ENCODE data around the gene CLCNKA. TPM values are rescaled to one million over a fixed set of nuclear protein-coding genes. Genes with fewer than 3 reads are reported as not detected.
"Not testable (repeated sequence)": the region's sequence is repeated elsewhere in the genome, so short reads cannot be mapped to it uniquely, and the experiment has no call there.

CLCNKA gene
- total RNA-seq, 1 donor, result not detected

DNA sequence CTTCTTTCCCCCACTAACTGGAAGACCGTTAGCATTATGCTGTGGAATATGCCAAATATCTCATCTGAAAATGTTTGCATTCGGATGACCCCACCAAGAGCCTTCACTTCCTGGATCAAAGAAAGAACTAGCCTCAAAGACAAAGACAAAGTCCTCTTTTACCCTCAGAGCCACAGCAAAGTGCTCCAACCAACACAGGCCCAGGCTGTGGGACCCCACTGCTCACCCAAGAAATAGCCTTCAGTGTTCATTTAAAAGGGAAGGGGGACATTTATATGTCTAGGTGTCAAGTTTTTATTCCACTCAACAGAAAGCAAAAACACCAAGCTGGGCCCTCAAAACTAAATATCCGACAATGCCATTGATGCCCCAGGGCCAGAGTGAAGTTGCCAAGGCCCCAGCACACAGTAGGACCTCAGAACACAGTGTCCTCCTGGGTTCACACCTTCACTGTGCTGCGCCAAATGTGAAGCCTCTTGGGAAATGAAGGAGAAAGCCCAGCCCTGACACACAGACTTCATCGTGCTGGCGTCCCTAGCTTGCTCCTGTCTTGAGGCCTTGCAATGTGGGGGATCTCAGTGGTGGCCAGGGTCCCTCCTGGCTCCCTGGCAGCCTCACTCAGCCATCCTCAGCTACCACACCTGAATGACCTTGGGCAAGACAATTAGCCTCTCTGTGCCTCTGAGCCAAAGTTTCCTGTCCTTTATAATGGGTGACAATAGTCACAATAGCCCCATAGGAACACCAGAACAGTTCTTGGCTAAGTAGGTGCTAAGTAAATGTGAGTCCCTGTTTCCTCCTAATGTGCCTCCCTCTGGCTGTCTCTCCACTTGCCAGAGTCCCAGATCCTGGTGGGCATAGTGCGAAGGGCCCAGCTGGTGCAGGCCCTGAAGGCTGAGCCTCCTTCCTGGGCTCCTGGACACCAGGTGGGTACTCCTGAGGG, 33.0 kb downstream of the CLCNKA start:
- Histone ChIP-seq H3K9me3 (ENCODE audit: low read depth, low read length) (no peaks in the 10 kb centered on the region), H3K27me3 (ENCODE audit: insufficient read depth, low read length) (no peaks in the 10 kb centered on the region), H3K4me1 (ENCODE audit: insufficient read depth, low read length) (peaks cover 3% of the 10 kb centered on the region), H3K4me3 (ENCODE audit: low read length) (no peak overlapping the region)

DNA sequence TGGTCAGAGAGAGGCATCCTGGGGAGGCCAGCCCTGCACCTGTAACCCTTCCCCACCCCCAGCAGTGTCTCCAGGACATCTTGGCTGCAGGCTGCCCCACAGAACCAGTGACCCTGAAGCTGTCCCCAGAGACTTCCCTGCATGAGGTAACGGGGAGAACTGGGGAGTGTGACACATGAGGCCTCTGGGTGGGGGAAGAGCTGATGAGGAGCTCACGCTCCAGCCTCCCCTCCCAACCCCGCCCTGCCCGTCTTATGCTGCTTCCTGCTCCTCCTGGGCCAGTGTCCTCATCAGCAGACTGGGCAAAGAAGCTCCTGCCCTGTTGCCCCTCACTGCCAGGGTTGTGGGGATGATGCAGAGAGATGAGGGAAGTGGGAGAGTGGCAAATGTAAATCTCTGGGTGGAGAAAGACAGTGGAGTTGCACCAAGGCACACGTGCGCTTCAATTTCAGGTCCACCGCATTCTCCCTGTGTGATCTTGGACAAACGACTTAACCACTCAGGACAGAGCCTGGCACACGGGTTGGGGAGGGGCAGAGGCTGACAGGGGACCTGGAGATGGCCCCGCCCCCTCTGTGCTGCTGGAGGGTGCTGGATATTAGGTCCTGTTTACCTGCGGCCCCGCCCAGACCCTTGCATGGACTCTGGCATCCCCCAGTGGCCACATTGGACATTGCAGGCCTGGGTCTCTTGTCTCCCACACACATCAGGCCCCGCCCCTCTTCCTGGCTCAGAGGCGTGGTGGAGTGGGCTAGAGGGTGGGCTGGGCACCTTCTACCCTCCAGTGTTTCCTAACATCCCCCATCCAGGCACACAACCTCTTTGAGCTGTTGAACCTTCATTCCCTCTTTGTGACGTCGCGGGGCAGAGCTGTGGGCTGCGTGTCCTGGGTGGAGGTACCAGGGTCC, 34.0 kb downstream of the CLCNKA start:
- H3K4me1 ChIP-seq (ENCODE audit: insufficient read depth, low read length), result peaks cover 3% of the 10 kb centered on the region
- no peaks in the 10 kb centered on the region for H3K9me3 ChIP-seq (ENCODE audit: low read depth, low read length)
- no peak overlapping the region for H3K4me3 ChIP-seq (ENCODE audit: low read length)
- no peaks in the 10 kb centered on the region for H3K27me3 ChIP-seq (ENCODE audit: insufficient read depth, low read length)

- not testable (repeated sequence) for H3K9me3 ChIP-seq (ENCODE audit: low read depth, low read length); H3K4me3 ChIP-seq (ENCODE audit: low read length); H3K4me1 ChIP-seq (ENCODE audit: insufficient read depth, low read length); H3K27me3 ChIP-seq (ENCODE audit: insufficient read depth, low read length)
Observed at GRCh38 chr1:16056521-16056912, 34.7 kb downstream of the CLCNKA start.

- H3K9me3 ChIP-seq (ENCODE audit: low read depth, low read length); H3K4me1 ChIP-seq (ENCODE audit: insufficient read depth, low read length); H3K27me3 ChIP-seq (ENCODE audit: insufficient read depth, low read length); H3K4me3 ChIP-seq (ENCODE audit: low read length): not testable (repeated sequence)
Observed at GRCh38 chr1:16057314-16057915, 35.6 kb downstream of the CLCNKA start.

- H3K4me3 ChIP-seq (ENCODE audit: low read length); H3K4me1 ChIP-seq (ENCODE audit: insufficient read depth, low read length); H3K27me3 ChIP-seq (ENCODE audit: insufficient read depth, low read length); H3K9me3 ChIP-seq (ENCODE audit: low read depth, low read length): not testable (repeated sequence)
Observed at GRCh38 chr1:16058394-16059120, 36.7 kb downstream of the CLCNKA start.

GRCh38 chr1:16061266-16061665, 39.4 kb downstream of the CLCNKA start:
- no peaks in the 10 kb centered on the region for H3K4me1 ChIP-seq (ENCODE audit: insufficient read depth, low read length)

DNA sequence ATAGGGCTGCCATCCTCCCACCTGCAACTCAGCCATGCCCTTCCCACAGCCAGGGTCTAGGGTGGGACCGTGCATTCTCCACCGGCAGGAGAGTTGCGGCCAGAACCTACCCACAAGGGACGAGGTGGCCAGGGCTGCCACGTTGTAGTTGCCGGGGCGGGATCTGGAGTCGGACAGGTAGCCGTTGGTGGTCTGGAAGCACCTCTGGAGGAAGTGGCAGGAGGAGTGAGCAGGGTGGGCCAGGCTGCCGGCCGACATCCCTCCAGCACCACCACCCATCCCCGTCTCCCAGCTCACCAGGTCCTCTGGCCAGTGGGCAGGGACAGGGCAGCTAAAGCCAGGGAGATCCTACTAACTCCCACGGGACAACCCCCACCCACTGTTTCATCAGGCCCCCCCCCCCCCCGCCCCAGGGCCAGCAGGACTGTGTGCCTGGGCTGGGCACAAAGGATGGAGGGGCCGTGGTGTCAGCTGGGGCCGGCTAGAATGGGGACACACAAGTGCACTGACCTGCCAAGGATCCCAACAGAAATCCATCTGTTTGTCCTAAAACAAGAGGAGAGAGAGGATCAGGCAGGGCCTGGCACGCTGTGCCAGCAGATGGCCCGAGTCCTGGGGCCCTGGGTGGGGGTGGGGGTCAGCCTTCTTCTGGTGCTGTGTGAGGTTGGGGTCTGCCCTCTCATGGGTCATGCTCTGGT, 40.3 kb downstream of the CLCNKA start:
- H3K9me3 ChIP-seq (ENCODE audit: low read depth, low read length); H3K4me3 ChIP-seq (ENCODE audit: low read length); H3K27me3 ChIP-seq (ENCODE audit: insufficient read depth, low read length); H3K4me1 ChIP-seq (ENCODE audit: insufficient read depth, low read length): not testable (repeated sequence)

More at GRCh38 chr1:16061266-16061665, 39.4 kb downstream of the CLCNKA start:
- Histone ChIP-seq H3K27me3 (ENCODE audit: insufficient read depth, low read length) (no peaks in the 10 kb centered on the region), H3K9me3 (ENCODE audit: low read depth, low read length) (no peaks in the 10 kb centered on the region), H3K4me3 (ENCODE audit: low read length) (no peak overlapping the region)

- not testable (repeated sequence) for H3K9me3 ChIP-seq (ENCODE audit: low read depth, low read length); H3K4me3 ChIP-seq (ENCODE audit: low read length); H3K4me1 ChIP-seq (ENCODE audit: insufficient read depth, low read length); H3K27me3 ChIP-seq (ENCODE audit: insufficient read depth, low read length)
Observed at GRCh38 chr1:16062687-16063075, 40.8 kb downstream of the CLCNKA start.

DNA sequence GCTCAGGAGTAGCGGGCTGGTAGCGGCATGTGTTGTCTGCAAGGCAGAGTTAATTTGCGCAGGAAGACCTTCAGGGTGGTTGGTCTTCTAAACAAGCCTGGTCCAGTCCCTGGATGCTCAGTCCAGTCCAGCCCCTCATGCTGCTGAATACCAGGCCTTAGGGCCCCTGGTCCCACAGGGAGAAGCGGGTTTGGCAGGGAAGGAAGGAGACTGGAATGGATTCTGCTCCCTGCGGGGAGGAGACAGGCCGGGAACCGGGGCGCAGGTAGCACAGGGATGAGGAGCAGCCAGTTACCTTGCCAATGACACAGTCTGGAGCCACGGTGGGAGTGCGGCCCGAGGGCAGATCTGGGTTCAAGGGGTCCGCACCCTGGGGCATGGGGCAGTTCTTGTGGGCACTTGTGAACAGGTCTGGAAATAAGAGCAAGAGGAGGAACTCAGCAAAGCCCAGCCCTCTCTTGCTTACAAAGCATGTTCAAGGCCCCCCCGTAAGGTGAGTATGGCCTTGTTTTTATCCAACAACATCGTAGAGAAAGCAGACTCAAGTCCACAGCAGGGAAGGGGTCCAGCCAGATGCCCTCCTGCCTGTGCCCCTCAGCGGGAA, 41.5 kb downstream of the CLCNKA start:
- no peaks in the 10 kb centered on the region for H3K4me1 ChIP-seq (ENCODE audit: insufficient read depth, low read length)
- no peak overlapping the region for H3K4me3 ChIP-seq (ENCODE audit: low read length)
- no peaks in the 10 kb centered on the region for H3K27me3 ChIP-seq (ENCODE audit: insufficient read depth, low read length)
- no peaks in the 10 kb centered on the region for H3K9me3 ChIP-seq (ENCODE audit: low read depth, low read length)

DNA sequence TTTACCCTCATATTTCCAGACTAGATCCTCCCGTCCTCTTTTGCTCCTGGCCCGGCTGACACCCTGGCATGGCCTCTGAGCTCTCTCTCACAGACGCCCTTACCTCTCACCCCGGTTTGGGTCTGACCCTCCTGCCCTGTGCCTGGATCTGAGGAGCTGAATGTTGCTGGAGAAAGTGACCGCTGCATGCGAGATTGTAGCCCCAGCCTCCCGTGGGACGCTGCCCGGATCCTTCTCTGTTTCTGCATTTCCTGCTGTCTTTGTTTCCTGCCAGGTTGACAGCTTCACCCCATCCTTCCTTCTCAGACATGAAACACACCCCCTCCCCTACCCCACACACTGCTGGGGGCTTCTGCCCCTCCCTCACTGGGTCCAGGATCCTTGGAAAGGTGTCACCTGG, 42.1 kb downstream of the CLCNKA start:
- Histone ChIP-seq H3K4me1 (ENCODE audit: insufficient read depth, low read length) (no peaks in the 10 kb centered on the region), H3K27me3 (ENCODE audit: insufficient read depth, low read length) (no peaks in the 10 kb centered on the region), H3K9me3 (ENCODE audit: low read depth, low read length) (no peaks in the 10 kb centered on the region), H3K4me3 (ENCODE audit: low read length) (no peak overlapping the region)

DNA sequence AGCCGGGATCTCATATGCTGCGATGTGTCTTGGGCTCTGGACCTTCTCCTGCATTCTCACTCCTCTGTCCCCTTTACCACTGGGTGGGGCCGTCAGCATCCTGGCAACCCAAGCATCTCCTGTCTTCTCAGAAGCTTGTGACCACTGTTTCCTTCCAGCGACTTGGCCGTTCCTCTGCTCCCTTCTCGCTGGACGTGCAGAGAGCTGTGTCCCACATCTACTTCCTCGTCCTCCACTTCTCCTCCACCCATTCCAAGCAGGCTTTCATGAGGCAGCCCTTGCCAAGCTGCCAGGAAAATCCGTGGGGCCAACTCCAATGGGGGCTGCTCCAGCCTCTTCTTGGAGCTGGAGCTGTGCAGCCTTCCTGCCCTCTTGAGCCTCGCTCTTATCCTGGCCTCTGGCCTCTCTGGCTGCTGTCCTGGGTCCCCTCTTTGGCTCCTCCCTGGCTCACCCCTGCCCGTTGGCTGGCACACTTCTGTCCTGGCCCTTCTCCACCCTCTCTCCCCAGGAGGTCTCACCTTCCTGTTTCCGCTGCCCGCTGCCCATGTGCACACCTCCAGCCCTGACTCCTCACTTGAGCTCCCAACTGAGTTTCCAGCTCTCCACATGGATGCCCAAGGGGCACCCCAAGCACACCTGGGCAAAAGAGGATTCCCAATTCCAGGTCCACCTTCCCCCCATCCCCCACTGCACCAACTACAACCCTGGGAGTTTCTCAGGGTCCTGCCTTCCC, 42.9 kb downstream of the CLCNKA start:
- Histone ChIP-seq H3K4me1 (ENCODE audit: insufficient read depth, low read length) (no peaks in the 10 kb centered on the region), H3K9me3 (ENCODE audit: low read depth, low read length) (no peaks in the 10 kb centered on the region), H3K27me3 (ENCODE audit: insufficient read depth, low read length) (no peaks in the 10 kb centered on the region), H3K4me3 (ENCODE audit: low read length) (no peak overlapping the region)

GRCh38 chr1:16065269-16065576, 43.4 kb downstream of the CLCNKA start:
- Histone ChIP-seq H3K4me3 (ENCODE audit: low read length) (no peak overlapping the region), H3K9me3 (ENCODE audit: low read depth, low read length) (no peaks in the 10 kb centered on the region), H3K4me1 (ENCODE audit: insufficient read depth, low read length) (no peaks in the 10 kb centered on the region), H3K27me3 (ENCODE audit: insufficient read depth, low read length) (no peaks in the 10 kb centered on the region)

- H3K4me3 ChIP-seq (ENCODE audit: low read length), result no peak overlapping the region
- H3K27me3 ChIP-seq (ENCODE audit: insufficient read depth, low read length), result no peaks in the 10 kb centered on the region
- H3K4me1 ChIP-seq (ENCODE audit: insufficient read depth, low read length), result no peaks in the 10 kb centered on the region
- H3K9me3 ChIP-seq (ENCODE audit: low read depth, low read length), result no peaks in the 10 kb centered on the region
Observed at GRCh38 chr1:16066245-16066644, 44.4 kb downstream of the CLCNKA start.

Measured in mononuclear cell (primary cell).